GM18519 (cell line): ENCODE measurements around the gene HM13.
A peak's percentile ranks its signal among the peaks of the same experiment; 100 is the strongest.
"Not testable (repeated sequence)": the region's sequence is repeated elsewhere in the genome, so short reads cannot be mapped to it uniquely, and the experiment has no call there.

ENCODE experiments used
- ATAC-seq: cut with Tn5 transposase; IDR thresholded peaks from one replicate; pipeline ENCODE4 v1.9.1; 2021; ENCODE audit warnings: mild to moderate bottlenecking, moderate library complexity; ENCODE audit not compliant: unreplicated experiment, low FRiP score

Gene HM13

GRCh38 chr20:31564284-31564683, 50.0 kb downstream of the HM13 start:
- no peak for ATAC-seq

DNA sequence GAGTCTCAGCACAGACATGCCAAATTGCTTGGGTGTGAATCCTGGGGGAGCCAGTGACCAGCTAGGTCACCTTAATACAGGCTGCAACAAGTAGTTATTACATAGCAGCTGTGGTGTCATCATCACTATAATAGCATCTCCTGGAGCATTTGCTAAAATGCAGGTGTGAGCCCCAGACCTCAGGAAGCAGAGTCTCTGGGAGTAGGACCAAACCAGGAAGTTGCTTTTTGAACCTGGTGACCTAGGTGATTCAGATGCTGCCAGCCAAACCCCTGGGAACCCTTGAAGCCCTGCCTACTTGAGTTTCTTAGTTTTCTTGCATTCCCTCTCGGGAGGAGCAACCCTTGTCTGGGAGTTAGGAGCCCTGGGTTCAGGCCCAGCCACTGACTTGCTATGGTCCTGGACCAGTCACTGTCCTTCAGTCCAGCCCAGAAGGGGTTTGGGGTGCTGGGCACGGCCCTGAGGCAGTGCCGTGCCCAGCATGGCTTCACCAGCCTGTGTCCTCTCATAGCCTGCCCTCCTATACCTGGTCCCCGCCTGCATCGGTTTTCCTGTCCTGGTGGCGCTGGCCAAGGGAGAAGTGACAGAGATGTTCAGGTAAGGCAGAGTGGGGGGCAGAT, 51.6 kb downstream of the HM13 start:
- ATAC-seq: no peak

DNA sequence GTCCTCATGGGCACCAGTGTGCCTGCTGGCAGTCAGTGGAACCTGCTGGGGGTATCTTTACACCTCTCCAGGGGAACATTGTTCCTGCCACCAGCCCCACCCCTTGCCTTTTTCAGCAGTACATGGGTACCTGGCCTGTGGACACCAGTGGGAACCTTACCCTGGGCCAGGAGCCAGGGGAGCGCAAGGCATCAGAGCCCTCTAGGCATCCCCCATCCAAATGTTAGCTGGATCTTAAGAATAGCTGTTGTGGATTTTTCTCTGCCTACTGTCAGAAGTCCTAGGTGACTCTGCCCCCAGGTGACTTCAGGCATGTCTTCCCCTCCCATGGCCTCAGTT, 52.0 kb downstream of the HM13 start:
- ATAC-seq: no peak

- ATAC-seq: no peak
Observed at GRCh38 chr20:31566658-31567379, 52.6 kb downstream of the HM13 start.

DNA sequence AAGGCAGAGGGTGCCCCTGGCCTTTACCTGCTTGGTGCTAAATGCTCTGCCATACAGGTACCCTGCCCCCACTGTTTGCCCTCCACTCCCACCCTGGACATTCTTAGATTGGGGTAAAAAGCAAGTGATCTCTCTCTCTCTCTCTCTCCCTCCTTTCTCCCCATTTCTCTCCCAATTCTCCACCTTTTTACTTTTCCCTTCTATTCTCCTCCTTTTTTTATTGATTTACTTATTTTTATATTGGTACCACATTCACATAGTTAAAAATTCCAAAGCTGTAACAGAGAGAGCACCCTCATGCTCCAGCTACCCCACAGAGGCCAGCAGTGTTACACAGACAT, 53.1 kb downstream of the HM13 start:
- no peak for ATAC-seq

DNA sequence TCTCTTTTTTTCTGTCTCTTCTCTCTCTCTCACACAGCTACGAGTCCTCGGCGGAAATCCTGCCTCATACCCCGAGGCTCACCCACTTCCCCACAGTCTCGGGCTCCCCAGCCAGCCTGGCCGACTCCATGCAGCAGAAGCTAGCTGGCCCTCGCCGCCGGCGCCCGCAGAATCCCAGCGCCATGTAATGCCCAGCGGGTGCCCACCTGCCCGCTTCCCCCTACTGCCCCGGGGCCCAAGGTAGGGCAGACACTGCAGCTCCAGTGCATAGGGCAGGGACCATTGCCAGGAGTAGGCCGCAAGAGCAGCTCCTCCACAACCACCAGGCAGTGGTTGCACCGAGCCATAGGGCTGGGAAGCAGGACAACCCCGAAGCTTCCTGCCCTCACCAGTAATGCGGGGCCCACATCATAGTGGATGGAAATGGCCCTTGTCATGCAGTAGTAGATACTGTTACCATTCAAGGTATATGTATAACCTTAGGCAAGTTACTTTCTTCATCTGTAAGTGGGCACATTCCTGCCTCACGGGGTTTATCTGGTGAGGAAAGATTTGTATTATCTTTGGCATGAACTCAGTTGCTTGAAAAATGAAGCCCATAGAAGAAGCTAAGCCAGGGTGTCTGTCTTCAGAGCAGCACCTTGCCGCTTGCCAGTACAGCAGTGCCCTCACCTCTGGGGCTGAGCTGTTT, 53.9 kb downstream of the HM13 start:
- no peak for ATAC-seq

- no peak for ATAC-seq
Observed at GRCh38 chr20:31568773-31569162, 54.5 kb downstream of the HM13 start.

GRCh38 chr20:31569163-31570020, 55.1 kb downstream of the HM13 start:
- ATAC-seq: no peak

DNA sequence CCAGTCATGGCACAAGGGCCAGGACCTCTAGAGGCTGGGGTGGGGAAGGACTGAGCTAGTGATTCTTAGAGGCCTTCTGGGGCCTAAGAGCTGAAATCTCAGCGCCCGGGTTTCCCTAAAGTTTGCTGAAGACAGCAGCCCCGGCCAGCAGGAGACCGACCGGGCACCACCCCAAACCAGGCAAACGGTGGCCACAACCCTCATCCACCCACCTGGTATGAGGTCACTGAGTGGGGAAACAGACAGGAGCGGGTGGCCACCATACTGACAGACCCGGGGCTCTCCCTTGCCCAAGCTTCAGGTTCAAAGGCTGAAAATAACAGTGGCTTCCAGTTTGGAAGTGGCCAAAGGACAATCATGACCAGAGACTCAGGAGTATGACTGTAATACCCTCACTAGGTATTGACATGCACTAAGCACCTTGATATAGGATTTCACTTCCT, 55.8 kb downstream of the HM13 start:
- ATAC-seq: no peak

DNA sequence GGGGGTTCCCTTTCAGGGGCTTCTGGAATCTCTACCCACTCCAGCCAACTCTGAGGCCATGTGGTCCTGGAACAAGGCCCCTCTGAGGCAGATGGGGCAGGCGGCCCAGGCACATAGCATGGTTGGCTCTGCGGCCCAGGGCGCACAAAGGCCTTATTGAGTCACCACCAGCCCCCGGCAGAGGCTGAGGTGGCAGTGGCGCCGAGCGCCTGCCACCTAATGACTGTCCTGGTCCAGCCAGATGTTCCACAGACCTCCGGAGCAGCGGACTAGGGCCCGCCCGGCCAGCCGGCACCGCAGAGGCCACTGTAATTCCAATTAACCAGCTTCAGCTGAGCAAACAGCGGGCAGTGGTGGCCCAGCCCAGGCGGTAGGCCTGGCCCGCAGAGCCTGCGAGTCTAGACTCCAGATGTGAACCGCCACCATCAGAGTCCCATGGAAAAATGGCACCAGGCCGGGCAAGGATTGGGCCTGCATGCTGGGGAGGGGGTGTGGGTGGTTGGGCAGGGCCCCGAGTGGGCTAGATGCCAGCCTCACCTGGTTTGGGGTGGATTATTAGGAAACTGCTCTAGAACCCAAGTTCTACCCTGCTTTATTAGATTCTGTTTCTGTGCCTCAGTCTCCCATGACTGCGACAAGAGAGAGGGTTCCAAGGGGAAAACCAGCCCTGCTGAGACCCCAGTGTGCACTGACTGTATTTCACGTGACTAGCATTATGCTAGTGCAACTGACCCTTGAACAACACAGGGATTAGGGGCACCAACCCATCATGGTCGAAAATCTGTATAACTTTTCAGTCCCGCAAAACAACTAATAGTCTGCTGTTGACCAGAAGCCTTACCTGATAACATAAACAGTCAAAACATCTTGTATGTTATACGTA, 56.7 kb downstream of the HM13 start:
- no peak for ATAC-seq

DNA sequence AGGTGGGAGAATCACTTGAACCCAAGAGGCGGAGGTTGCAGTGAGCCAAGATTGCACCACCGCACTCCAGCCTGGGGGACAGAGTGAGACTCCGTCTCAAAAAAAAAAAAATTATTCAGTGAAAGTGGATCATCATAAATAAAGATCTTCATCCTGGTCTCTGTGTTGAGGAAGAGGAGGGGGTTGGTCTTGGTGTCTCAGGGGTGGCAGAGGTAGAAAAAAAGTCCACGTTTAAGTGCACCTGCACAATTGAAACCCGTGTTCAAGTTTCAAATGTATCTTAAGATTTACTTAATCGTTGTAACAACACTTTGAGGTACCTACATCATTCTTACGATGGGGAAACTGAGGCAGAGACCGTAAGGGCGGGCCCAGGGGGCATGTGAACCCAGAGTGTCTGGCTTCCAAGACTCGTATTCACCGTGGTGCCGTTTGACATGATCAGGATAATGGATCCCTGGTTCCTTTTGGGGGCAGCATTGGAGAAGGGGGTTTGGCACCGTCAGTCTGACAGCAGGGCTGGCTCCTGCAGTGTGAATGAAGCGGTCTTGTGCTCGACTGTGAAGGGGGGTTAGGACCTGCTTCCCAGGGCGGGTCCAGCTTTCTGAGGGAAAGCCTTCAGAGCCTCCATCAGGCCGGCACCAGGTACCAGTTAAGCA, 57.9 kb downstream of the HM13 start:
- peak; percentile 3 for ATAC-seq

GRCh38 chr20:31572701-31573554, 58.7 kb downstream of the HM13 start:
- peak; percentile 74 for ATAC-seq

DNA sequence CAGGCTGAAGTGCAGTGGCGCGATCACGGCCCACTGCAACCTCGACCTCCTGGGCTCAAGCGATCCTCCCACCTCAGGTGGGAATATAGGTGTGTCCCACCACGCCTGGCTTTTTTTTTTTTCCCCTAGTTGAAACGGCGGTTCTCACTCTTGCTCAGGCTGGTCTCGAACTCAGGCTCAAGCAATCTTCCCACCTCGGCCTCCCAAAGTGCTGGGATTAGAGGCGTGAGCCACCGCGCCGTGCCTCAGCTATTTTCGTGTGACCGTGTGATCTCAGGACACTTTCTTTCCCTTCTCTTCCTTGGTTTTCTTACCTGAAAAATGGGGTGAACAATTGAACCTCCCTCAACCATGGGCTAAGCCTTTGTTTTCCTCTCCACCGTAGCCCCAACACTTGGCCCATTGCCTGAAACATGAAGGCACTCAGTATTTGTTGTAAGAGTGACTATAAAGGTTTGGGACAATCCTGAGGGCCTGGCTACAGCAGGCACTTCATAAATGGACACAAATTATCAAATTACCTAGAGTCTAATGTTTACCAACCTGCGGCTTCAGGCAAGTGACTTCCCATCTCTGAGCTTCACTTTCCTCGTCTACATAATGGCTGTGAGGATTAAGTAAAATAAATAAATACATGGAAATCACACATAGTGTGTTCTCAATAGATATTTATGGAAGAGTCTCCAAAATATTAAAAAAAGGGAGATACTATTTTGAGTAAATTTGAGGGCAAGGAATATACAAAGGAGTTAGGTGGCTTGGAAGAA, 59.5 kb downstream of the HM13 start:
- ATAC-seq: no peak

DNA sequence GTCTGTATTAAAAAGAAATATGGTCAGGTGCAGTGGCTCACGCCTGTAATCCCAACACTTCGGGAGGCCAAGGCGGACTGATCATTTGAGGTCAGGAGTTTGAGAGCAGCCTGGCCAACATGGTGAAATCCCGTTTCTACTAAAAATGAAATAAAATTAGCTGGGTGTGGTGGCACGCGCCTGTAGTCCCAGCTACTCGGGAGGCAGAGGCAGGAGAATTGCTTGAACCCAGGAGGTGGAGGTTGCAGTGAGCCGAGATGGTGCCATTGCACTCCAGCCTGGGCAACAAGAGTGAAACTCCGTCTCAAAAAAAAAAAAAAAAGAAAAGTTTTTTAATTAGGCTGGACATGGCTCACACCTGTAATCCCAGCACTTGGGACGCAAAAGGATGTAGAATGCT, 60.7 kb downstream of the HM13 start:
- ATAC-seq: not testable (repeated sequence)

DNA sequence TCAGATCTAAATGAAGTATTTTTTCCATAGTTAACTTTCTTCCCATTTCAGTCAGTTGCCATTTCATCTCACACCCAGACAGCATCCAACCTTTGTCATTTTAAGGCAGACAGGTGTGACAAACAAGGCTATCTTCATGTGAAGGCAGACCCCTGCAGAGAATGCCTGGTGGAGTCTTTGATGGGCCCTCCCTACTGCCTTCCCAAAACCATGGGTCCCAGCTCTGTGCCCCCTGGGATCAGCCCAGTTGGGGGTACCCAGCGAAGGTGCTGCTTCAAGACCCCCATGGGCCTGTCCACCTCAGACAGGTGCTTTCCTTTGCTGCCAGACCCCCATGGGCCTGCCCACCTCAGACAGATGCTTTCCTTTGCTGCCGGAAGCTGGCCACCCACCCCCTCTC, 62.5 kb downstream of the HM13 start:
- no peak for ATAC-seq

GRCh38 chr20:31577194-31577593, 63.0 kb downstream of the HM13 start:
- ATAC-seq: no peak

DNA sequence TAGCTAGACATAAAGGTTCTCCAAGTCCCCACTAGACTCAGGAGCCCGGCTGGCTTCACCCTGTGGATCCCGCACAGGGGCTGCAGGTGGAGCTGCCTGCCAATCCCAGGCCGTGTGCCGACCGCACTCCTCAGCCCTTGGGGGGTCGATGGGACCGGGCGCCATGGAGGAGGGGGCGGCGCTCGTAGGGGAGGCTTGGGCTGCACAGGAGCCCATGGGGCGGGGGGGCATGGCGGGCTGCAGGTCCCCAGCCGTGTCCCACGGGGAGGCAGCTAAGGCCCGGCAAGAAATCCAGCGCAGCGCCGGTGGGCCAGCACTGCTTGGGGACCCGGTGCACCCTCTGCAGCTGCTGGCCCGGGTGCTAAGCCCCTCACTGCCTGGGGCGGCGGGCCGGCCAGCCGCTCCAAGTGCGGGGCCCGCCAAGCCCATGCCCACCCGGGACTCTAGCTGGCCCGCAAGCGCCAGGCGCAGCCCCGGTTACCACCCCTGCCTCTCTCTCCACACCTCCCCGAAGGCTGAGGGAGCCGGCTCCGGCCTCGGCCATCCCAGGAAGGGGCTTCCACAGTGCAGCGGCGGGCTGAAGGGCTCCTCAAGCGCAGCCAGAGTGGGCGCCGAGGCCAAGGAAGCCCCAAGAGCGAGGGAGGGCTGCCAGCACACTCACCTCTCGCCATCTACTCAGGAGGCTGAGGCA, 64.4 kb downstream of the HM13 start:
- ATAC-seq: no peak
